22Rv1 (cell line): ENCODE measurements around the gene CT47C1.
"Not testable (repeated sequence)": the region's sequence is repeated elsewhere in the genome, so short reads cannot be mapped to it uniquely, and the experiment has no call there.

ENCODE experiments used
- CTCF ChIP-seq: fragments of 450-650 bp; IDR thresholded peaks from 2 replicates; pipeline ENCODE4 v1.5.1; 2017; ENCODE audit warnings: mild to moderate bottlenecking
- ZFX ChIP-seq: fragments of 450-650 bp; IDR thresholded peaks from 2 replicates; pipeline ENCODE4 v1.6.1; 2017; ENCODE audit warnings: antibody characterized with exemption, borderline replicate concordance

- TF ChIP-seq CTCF, ZFX: not testable (repeated sequence)
These were observed 43.1 kb upstream of the CT47C1 start for GRCh38 chrX:119029656-119030055.
